Transverse colon (tissue), 3 donors: ENCODE measurements around the gene HBG1.

Source experiments
- CTCF ChIP-seq, 5 experiments: fragments of 200-600 bp in 3 of 5; fragments of 450-650 bp in 2 of 5; sonication (generic) in 3 of 5; IDR thresholded peaks; 1 replicate in 2 of 5; 2 replicates in 3 of 5; pipeline ENCODE4 v1.5.1; 2016 to 2017; ENCODE audit warnings: antibody characterized with exemption in 5 of 5, inconsistent platforms in 3 of 5, mild to moderate bottlenecking in 2 of 5, moderate library complexity in 1 of 5
- POLR2A ChIP-seq: fragments of 450-650 bp; IDR thresholded peaks from one replicate; pipeline ENCODE4 v1.6.1; 2016; ENCODE audit warnings: antibody characterized with exemption, mild to moderate bottlenecking, moderate library complexity

- TF ChIP-seq POLR2A (no peak), CTCF (IDR thresholded peaks at IDR 0.05) (no peak)
Measured at GRCh38 chr11:5279471-5280090, 29.9 kb upstream of the HBG1 start.
